Keratinocyte (primary cell): ENCODE data around the gene SMIM26.
"Not testable (repeated sequence)": the region's sequence is repeated elsewhere in the genome, so short reads cannot be mapped to it uniquely, and the experiment has no call there.

Experiments used
- EZH2 ChIP-seq: IDR thresholded peaks from one replicate; pipeline ENCODE4 v1.6.1; 2012; ENCODE audit warnings: inconsistent platforms, mild to moderate bottlenecking, low read length, moderate library complexity
- TF ChIP-seq, protein P1 (sequence below), 3 experiments: IDR thresholded peaks in 1 of 3; conservative IDR thresholded peaks in 1 of 3; optimal IDR thresholded peaks in 1 of 3; 2 replicates in 2 of 3; 3 replicates in 1 of 3; pipeline versions ENCODE3 to v1.5.1; 2011; ENCODE audit warnings: low read length in 3 of 3, mild to moderate bottlenecking in 3 of 3, moderate library complexity in 2 of 3, control low read depth in 1 of 3, inconsistent platforms in 1 of 3; ENCODE audit not compliant: insufficient read depth in 2 of 3; ENCODE audit errors: extremely low read depth in 1 of 3

DNA sequence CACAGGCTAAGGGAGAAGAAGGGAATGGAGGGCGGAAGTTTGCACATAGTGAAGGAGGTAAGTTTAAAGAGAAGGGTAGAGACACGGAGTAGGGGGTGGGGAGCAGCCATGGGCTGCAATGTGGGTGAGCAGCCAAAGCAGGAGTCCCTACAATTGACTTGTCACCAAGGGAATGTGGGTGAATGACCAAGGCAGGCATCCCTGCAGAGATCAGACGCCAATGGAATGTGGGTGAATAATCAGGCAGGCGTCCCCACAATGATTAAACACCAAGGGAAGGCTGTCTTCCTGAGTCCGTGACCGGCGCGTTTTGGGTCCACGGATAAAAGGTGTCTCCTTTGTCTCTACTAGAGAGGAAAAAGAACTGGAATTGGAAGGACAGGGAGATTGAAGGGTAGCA lies 45.2 kb upstream of the SMIM26 start:
- TF ChIP-seq, protein P1, sequence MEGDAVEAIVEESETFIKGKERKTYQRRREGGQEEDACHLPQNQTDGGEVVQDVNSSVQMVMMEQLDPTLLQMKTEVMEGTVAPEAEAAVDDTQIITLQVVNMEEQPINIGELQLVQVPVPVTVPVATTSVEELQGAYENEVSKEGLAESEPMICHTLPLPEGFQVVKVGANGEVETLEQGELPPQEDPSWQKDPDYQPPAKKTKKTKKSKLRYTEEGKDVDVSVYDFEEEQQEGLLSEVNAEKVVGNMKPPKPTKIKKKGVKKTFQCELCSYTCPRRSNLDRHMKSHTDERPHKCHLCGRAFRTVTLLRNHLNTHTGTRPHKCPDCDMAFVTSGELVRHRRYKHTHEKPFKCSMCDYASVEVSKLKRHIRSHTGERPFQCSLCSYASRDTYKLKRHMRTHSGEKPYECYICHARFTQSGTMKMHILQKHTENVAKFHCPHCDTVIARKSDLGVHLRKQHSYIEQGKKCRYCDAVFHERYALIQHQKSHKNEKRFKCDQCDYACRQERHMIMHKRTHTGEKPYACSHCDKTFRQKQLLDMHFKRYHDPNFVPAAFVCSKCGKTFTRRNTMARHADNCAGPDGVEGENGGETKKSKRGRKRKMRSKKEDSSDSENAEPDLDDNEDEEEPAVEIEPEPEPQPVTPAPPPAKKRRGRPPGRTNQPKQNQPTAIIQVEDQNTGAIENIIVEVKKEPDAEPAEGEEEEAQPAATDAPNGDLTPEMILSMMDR (optimal IDR thresholded peaks at IDR 0.05 in 1 of 3, IDR thresholded peaks at IDR 0.05 in 1 of 3, conservative IDR thresholded peaks at IDR 0.05 in 1 of 3; ENCODE audit: extremely low read depth in 1 of 3, insufficient read depth in 2 of 3, low read length in 3 of 3): not testable (repeated sequence)
- not testable (repeated sequence) for TF ChIP-seq EZH2
